HG03520 (cell line): ENCODE results near the gene RPS6KA5.

Experiments
- ATAC-seq: cut with Tn5 transposase; IDR thresholded peaks from one replicate; pipeline ENCODE4 v1.9.1; 2021; ENCODE audit warnings: mild to moderate bottlenecking, moderate library complexity; ENCODE audit not compliant: unreplicated experiment

RPS6KA5 gene

GRCh38 chr14:91029456-91030217 is 30.8 kb downstream of the RPS6KA5 start:
- no peak for ATAC-seq

DNA sequence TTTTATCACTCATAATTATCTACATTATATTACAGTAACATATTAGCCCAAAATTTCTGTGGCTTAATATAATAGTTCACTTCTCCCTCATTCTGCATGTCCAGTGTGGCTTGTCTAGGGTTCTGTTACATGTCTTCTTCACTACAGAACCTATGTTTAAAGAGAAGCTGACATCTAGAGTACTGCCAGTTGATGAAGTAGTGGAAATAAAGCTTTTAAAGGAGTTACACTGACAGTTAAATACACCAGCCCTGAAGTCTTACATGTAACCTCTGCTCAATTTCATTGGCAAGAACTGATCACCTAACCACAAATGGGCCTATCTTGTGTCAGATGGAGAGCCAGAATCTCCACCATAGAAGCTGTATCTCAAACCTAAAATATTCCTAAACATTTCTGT is 32.9 kb downstream of the RPS6KA5 start:
- ATAC-seq, result no peak

- peak; percentile 94 for ATAC-seq
Measured at GRCh38 chr14:91022622-91023028, 37.8 kb downstream of the RPS6KA5 start.

GRCh38 chr14:91021991-91022621 is 38.3 kb downstream of the RPS6KA5 start:
- peak; percentile 41 for ATAC-seq

- ATAC-seq, result no peak
Measured at GRCh38 chr14:91021115-91021514, 39.3 kb downstream of the RPS6KA5 start.

DNA sequence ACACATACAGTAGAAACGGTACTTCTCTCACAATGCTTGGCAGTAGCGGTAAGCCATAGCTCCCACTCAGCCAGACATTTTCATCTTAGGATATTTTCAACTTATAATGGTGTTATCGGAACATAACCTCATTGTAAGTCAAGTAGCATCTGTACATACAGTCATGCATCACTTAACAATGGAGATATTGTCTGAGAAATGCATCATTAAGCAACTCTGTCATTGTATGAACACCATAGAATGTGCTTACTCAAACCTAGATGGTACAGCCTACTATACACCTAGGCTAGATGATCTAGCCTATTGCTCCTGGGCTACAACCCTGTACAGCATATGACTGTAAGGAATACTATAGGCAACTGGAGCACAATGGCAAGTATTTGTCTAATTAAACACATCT is 40.8 kb downstream of the RPS6KA5 start:
- ATAC-seq, result no peak

DNA sequence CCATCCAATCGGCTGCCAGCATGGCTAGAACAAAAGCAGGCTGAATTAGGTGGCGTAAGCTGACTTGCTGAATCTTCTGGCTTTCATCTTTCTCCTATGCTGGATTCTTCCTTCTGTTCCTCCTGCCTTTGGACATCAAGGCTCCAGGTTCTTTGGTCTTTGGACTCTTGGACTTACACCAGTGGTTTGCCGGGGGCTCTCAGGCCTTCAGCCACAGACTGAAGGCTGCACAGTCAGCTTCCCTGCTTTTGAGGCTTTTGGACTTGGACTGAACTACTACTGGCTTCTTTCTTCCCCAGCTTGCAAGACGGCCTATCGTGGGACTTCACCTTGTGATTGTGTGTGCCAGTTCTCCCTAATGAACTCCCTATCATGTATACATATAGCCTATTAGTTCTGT is 42.0 kb downstream of the RPS6KA5 start:
- no peak for ATAC-seq

- no peak for ATAC-seq
Measured at GRCh38 chr14:91016800-91017410, 43.5 kb downstream of the RPS6KA5 start.

- no peak for ATAC-seq
Measured at GRCh38 chr14:91015435-91015834, 45.0 kb downstream of the RPS6KA5 start.

DNA sequence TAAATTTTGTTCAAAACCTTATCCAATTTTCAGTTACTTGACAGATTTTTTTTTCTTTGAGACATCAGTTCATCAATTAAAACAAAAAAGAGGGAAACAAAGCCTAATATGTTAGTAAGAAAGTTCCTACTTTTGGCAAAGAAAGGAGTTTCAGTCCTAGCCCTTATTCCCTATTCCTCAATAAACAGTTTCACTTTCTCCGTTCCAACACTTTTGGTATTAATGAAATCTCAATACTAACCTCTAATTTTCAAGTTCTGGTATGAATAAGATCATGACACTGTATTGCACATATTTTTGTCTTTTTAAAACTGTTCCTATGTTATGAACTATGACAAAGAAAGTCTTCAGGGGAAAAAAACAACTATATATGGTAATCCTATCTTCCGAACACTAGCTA is 48.4 kb downstream of the RPS6KA5 start:
- no peak for ATAC-seq

DNA sequence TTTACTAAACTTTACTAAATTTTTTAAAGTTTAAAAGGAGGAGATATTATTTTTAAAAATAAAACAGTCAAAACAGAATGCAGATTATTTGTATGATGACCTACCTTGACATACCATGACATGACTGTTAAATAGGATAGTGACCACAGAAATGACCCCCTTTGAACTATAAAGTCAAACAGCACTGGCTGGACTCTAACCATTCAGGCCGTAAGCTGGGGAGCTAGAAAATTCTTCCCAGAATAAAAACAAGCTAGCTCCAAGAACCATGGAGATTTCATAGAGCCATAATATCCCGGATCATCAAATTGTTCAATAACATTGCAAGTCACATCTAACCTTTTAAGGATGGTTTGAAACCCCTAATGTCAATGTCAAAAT is 50.3 kb downstream of the RPS6KA5 start:
- no peak for ATAC-seq

DNA sequence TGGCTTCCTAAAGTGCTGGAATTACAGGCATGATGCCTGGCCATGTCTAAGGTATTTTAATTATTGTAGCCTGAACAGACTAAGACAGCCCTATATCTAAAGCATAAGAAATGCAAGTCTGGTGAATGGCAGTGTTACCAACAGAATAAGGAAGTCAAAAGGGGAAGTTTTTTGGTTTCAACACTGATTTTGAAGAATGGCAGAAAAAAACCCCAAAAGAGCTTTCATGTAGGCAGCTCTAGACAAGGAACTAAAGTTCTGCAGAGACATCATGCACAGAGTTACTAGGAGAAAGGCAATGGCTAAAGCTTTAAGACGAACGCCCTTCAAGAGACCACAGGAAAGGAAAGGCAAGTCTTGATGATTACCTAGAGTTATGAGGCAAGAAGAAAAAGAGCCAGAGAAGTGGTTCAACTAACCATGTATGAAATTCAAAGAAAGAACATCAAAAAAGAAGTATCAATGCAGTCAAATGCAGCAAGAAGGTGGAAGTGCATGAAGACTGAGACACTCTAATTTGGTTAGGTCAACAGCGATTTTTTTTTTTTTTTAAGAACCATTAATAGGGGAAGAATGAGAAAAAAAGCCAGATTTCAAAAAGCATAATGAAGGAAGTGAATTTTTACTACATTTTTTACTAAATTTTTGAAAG is 50.8 kb downstream of the RPS6KA5 start:
- peak; percentile 91 for ATAC-seq

- ATAC-seq, result peak; percentile 7
Measured at GRCh38 chr14:91008759-91009409, 51.6 kb downstream of the RPS6KA5 start.

DNA sequence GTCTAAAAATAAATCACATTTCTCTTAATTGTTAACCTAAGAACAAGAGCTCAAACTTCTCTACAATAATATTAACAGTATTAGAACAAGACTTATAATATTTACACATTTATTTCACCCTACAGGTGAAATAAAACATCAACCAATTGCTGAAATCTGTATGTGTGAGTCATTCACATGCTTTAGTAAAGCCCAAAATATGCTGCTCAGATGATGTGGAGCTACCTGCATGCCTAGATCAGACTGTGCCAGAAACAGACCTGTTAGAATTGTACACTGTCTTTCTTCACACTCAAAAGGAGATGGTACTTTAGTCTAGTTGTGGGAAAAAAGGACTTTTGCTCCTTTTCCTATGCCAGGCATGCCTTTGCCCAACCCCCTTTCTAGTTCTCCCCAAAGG is 54.7 kb downstream of the RPS6KA5 start:
- no peak for ATAC-seq

- ATAC-seq, result no peak
Measured at GRCh38 chr14:91004987-91005386, 55.5 kb downstream of the RPS6KA5 start.

DNA sequence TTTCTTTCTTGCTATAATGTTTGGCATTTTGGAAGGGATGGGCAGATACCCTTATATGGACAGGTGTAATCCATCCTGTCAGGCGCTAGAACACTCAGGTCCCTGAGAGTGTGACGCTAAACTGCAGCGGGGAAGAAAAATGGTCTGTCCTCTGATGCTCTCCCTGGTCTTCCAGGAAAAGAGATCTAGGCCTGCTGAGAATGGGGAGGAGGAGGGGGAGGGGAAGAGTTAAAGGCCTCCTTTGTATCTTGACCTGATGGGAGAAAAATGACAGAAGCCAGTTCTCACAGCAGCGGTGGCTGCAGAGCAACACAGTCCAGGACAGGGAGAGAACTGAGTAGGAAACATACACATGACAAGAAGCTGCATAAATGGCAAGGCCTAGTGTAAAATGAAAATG is 61.1 kb downstream of the RPS6KA5 start:
- ATAC-seq, result no peak

DNA sequence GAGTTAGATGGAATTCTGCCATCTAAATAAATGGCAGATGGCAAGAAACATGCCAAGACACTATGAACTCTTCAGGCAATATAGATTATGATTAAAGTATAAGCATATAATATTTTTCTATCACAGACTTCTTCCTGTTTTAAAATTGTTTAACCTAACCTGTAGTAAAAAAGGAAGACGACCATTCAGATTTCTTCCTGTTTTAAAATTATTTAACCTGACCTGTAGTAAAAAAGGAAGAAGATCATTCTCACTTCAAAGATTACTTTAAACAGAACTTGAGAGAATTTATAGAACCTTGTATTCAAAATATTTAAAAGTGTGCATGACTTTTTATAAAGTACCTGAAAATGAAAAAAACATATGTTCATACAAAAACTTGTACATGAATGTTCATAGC is 63.5 kb downstream of the RPS6KA5 start:
- ATAC-seq, result no peak

DNA sequence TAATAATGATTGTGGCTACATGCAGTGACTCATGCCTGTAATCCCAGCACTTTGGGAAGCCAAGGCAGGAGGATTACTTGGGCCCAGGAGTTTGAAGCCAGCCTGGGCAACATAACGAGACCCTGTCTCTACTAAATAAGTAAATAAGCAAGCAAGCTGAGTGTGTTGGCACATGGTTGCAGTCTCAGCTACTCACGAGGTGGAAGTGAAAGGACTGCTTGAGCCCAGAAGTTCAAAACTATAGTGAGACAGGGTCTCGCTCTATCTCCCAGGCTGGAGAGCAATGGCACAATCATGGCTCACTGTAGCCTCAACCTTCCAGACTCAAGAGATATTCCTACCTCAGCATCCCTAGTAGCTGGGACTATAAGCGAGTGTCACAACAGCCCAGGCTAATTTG is 64.7 kb downstream of the RPS6KA5 start:
- ATAC-seq, result no peak

DNA sequence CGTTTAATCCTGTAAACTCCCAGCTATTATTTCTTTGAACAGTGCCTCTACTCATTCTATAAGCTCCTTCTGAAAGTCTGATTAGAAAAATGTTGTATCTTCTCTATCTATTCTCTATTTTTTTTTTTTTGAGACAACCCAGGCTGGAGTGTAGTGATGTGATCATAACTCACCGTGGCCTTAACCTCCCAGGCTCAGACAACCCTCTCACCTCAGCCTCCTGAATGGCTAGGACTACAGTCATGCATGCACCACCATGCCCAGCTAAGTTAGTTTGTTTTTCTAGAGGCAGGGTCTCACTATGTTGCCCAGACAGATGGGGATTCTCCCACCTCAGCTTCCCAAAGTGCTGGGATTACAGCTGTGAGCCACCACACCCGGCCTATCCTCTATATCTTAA is 66.6 kb downstream of the RPS6KA5 start:
- ATAC-seq, result no peak

DNA sequence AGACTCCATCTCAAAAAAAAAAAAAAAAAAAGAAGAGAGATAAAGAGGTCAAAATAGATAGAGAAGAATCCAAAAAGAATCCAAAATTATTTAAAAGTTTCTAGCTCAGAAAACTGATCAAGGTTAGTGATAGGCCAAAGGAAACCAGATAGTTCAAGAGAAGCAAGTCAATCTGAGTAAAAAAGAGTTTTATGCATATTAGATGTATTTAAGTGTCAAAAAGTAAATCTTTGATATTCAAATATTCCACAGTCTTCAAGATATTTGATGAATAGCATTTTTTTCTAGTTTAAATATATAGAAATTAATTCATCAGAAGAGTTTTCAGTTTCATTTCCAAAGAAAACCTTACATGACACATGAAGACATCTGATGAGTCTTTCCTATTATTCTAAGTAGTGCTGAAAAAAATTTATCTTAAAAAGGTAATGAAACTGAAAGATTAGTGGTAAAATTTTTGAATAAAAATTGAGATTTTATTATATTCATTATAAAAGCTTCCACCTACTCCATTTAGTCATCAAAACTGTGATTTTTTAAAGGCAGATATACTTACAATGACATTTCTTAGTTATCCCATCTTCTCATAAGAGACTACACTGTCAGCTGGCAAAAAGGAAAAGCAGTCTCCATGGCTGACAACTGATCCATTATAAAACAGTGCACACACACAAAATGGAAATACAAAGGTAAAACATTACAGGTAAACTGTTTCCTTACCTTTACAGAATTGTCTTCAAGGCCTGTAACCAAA is 68.6 kb downstream of the RPS6KA5 start:
- no peak for ATAC-seq

DNA sequence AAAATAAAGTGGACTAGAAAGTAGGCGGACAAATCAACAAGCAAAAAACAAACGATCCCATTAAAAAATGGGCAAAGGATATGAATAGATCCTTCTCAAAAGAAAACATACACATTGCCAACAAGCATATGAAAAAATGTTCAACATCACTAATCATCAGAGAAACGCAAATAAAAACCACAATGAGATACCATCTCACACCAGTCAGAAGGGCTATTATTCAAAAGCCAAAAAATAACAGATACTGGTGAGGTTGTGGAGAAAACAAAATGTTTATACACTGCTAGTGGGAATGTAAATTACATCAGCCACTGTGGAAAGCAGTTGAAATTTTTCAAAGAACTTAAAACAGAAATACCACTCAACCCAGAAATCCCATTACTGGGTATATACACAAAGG is 70.3 kb downstream of the RPS6KA5 start:
- ATAC-seq, result no peak
